NCI-H1048 (cell line): Measurements from ENCODE around the gene SUSD6.

Experiments
- DNase-seq: peaks from one replicate; lab custom pipeline; 2025; lab: John Stamatoyannopoulos, UW

SUSD6 gene

DNA sequence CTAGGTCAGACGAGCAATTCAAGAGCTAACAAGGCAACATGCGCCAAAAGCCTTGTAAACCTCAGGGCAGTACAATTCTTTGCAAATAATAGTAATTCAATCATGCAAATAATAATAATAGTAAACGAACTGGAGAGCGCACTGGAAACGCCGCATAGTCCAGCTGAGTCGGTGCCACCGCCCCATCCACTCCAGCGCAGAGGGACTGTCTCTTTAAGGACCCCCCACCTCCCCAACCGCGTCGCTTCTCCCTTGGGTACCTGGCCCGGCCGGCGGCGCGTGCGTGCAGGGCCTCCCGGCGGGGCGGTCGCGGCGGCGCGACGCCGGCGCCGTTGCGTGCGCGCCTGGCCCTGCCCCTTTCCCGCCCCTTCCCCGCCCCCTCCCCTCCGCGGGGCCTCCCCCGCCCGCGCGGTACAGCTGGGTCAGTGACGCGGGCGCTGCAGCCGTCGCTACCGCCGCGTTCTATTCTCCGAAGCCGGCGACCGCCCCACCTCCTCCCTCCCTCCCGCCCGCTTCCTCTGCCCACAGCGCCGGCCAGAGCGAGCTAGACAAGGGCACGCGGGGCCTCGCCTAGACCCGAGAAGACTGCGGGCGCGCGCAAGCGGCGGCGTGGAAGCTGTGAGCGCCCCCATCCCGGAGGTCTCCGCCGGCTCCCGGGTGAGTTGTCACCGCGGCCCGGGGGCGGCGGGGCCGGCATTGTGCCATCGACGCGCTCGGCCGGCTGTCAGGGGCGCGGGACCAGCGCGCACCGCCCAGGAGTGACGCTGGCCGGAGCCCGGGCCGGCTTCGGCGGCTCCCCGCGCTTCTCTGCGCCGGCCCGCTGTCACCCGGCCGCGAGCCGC is at the start of gene SUSD6:
TSS of gene SUSD6 (plus strand) at position 425 of the 842 bp plus-strand sequence. CDS start 46,997 bp downstream, outside the sequence.
- DNase-seq = peak; percentile 90

DNA sequence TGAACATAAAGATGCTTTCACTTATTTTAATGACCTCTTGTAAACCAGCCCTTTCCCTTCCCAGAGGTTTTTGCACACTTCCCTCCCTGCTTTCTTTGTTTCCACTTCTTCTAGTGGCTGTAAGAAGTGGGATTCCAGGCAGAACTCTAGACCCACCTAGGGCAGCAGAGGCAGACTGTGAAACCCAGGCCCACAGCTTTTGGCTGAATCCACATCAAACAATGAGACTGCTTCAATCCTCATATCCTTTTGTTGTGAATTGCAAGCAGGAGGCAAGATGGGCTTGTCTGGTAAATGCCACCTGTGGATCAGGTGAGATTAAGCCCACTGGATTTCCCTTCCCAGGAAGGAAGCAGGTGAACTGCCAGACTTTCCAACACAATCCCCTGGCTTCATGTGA is 49.5 kb upstream of the SUSD6 start:
- DNase-seq = no peak

DNA sequence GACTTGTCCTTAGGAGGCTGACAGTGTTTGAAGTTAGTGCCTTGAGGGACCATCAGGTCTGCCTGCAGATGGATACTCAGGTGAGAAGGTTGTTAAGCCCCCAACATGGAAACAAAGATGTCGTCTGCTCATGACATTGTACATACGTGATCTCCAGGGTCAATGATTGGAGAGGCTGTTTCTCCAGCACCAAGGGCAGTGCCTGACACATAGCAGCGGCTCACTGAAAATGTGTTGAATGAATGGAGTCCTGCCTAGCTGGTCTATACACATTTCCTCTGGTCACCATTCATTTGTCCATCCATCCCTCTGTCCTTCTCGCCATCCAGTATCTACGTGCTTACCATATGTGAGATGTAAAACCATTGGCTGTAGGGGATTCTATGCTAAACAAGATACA is 43.8 kb upstream of the SUSD6 start:
- DNase-seq = no peak

DNA sequence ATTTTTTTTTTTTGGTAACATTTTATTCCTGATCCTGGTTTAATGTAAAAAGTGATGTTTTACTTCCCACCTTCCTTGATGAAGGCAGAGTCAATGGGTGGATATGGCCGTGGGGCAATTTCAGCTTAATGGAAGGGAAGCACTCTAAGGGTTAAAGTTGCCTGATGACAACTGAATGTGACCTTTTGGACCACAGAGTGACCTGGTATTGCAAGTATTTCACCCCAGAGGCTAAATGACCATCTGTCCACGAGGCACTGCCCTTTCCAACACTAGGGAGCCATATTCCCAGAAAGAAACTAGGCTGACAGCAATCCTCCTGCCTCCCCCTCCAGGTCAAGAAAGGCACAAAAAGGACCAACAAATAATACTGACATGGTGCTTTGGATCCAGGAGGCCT is 41.5 kb upstream of the SUSD6 start:
- no peak for DNase-seq

- DNase-seq = no peak
Measured at GRCh38 chr14:69570836-69571330, 40.5 kb upstream of the SUSD6 start.

GRCh38 chr14:69571449-69572029 is 39.9 kb upstream of the SUSD6 start:
- no peak for DNase-seq

- DNase-seq = peak; percentile 23
Measured at GRCh38 chr14:69572030-69572840, 39.2 kb upstream of the SUSD6 start.

GRCh38 chr14:69572841-69573135 is 38.6 kb upstream of the SUSD6 start:
- no peak for DNase-seq

GRCh38 chr14:69573205-69573830 is 38.1 kb upstream of the SUSD6 start:
- no peak for DNase-seq

GRCh38 chr14:69573831-69574262 is 37.5 kb upstream of the SUSD6 start:
- no peak for DNase-seq

- no peak for DNase-seq
Measured at GRCh38 chr14:69574263-69574953, 37.0 kb upstream of the SUSD6 start, which contains the start of gene CCDC177. TSS of gene CCDC177 (minus strand) at chr14:69574871. CDS start at chr14:69573622, 1,249 bp downstream.

DNA sequence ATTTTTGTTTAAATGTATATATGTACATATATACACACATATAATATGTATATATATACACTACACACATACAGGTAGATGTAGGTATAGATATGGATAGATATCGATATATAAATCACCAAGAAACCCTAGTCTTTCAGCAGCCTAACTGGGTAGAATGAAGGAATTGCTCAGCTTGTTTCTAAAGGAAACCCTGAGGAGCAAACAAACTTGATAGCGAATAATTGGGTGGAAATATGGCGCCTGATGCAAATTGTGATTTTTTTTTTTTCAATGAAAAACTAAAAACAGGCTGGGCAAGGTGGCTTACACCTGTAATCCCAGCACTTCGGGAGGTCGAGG is 36.5 kb upstream of the SUSD6 start:
- DNase-seq = no peak

DNA sequence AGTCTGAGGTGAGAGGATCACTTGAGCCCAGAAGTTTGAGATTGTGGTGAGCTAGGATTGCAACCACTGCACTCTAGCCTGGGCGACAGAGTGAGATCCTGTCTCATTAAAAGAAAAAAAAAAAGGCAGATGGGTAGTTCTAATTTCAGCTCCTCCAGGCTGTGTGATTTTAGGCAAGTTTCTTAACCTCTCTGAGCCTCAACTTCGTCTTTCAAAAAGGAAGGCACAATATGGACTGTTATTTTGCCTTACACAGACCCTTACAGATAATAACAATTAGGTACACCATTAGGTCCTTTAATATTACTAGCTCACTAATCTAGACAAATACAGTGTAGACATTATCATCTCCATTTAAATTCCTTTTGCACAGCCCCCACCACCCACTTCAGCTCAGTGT is 31.9 kb upstream of the SUSD6 start:
- DNase-seq = no peak

- DNase-seq = no peak
Measured at GRCh38 chr14:69580009-69580577, 31.3 kb upstream of the SUSD6 start.

DNA sequence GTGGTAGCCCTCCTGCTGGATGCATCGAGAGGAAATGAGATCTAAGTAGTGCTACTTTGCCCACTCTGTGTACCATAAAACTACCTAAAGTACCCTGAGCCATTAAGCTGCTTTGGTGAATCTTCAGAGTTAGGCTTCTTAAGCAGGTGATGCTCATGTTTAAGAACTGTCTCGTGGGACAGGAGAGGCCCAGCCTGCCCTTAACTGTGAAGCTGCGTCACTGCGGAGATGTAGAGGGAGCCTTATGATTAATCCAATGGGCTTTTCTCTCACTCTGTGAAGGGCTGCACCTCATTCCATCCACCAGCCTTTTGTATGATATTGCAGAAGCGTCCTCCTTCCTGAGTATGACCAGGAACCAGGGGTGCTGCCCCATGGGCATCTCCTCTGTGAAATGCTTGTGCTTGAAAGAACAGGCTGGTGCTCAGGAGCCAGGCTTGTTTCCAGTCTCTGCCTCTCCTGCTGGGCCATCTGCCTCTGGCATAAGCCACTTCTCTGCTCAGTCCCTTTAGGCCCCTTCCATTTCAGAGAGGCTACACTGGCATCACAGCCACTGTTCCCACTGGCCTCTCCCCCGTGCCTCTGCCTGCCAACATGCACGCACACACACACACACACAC is 30.0 kb upstream of the SUSD6 start:
- no peak for DNase-seq

DNA sequence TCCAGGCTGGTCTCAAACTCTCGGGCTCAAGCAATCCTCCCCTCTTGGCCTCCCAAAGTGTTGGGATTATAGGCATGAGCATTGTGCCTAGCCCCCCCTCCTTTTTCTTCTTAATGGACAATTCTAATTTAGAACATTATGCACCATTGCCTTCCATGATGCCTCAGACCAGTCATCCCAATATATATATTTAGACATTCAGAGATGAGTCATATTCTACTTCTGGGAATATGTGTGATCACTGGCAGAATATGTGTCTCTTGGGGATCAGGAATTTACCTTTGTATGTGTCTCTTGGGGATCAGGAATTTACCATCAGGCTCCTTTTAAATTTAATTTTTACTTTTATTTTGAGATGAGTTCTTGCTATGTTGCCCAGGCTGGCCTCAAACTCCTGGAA is 29.2 kb upstream of the SUSD6 start:
- no peak for DNase-seq

GRCh38 chr14:69582829-69583228 is 28.6 kb upstream of the SUSD6 start:
- no peak for DNase-seq

- no peak for DNase-seq
Measured at GRCh38 chr14:69584389-69584788, 27.0 kb upstream of the SUSD6 start.

DNA sequence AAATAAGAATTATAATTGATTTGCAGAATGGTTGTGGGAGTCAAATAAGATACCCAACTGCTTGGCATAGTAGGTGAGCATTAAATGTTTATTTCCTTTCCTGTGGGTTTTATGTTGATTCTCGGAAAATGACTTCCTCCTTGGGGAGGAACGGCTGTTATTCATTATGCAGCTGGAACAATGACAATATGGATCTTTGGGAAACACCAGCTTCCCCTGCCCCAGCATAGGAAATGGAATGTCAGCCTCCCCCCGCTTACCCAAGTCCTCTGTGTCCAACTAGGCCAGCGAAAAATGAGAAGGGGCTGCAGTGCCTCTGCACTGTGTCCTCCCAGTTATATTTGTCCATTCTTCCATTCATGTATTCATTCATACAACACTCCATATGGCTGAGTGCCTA is 25.0 kb upstream of the SUSD6 start:
- DNase-seq = no peak

DNA sequence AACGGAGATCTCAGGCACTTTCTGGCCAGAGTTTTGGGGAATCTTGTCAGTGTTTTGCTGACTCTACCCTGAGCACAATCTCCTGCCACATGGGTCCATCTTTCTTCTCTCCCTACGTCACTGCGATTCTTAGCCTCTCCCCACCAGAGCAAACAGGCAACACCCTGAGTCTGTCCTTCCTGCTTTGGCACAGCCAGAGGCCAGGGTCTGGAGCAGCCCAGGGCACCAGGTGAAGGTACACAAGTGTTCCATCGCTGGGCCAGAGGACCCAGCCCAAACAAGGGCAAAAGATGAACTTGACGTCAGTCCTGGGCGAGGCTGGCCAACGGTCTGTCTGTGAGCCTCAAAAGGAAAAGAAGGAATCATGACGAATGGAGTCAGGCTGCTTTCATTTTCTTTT is 24.0 kb upstream of the SUSD6 start:
- no peak for DNase-seq

- no peak for DNase-seq
Measured at GRCh38 chr14:69591317-69591716, 20.1 kb upstream of the SUSD6 start.
